ENCODE results near the gene ACKR2. TPM values are rescaled to one million over a fixed set of nuclear protein-coding genes. Genes with fewer than 3 reads are reported as not detected.

Gene ACKR2
- 0.19 TPM for polyA plus RNA-seq (2013, experiment 1 of 2; ENCODE audit: insufficient read length)
- polyA plus RNA-seq (2013, experiment 2 of 2; ENCODE audit: insufficient read length): 0.10 TPM

GRCh38 chr3:42809202-42809601 is at the start of gene ACKR2:
TSS of gene ACKR2 (plus strand) at chr3:42809445. CDS start at chr3:42864503, 55,058 bp downstream.
- DNase-seq: no peak

GRCh38 chr3:42762046-42762724 is 47.1 kb upstream of the ACKR2 start:
- DNase-seq: no peak

- DNase-seq: no peak
Observed at GRCh38 chr3:42763021-42763420, 46.2 kb upstream of the ACKR2 start.

- DNase-seq: no peak
Observed at GRCh38 chr3:42764115-42764514, 45.1 kb upstream of the ACKR2 start.

- DNase-seq: no peak
Observed at GRCh38 chr3:42764561-42765295, 44.5 kb upstream of the ACKR2 start.

GRCh38 chr3:42769477-42770131 is 39.6 kb upstream of the ACKR2 start:
- DNase-seq: no peak

- DNase-seq: no peak
Observed at GRCh38 chr3:42771271-42771670, 38.0 kb upstream of the ACKR2 start.

- DNase-seq: peak; percentile 87
Observed at GRCh38 chr3:42772670-42773408, 36.4 kb upstream of the ACKR2 start, which contains the start of gene CCDC13. TSS of gene CCDC13 (minus strand) at chr3:42773253. CDS start at chr3:42758345, 14,908 bp downstream.

- DNase-seq: no peak
Observed at GRCh38 chr3:42773409-42773751, 35.9 kb upstream of the ACKR2 start.

- no peak for DNase-seq
Observed at GRCh38 chr3:42778644-42779043, 30.6 kb upstream of the ACKR2 start.

- DNase-seq: no peak
Observed at GRCh38 chr3:42780398-42780797, 28.8 kb upstream of the ACKR2 start.

- peak; percentile 63 for DNase-seq
Observed at GRCh38 chr3:42780892-42781700, 28.1 kb upstream of the ACKR2 start.

- no peak for DNase-seq
Observed at GRCh38 chr3:42786212-42786611, 23.0 kb upstream of the ACKR2 start.

GRCh38 chr3:42786631-42787030 is 22.6 kb upstream of the ACKR2 start:
- no peak for DNase-seq

- DNase-seq: no peak
Observed at GRCh38 chr3:42790714-42791229, 18.5 kb upstream of the ACKR2 start.

GRCh38 chr3:42795621-42796181 is 13.5 kb upstream of the ACKR2 start:
- no peak for DNase-seq

- DNase-seq: no peak
Observed at GRCh38 chr3:42796332-42796885, 12.8 kb upstream of the ACKR2 start.

GRCh38 chr3:42799376-42799775 is 9.9 kb upstream of the ACKR2 start:
- DNase-seq: no peak

- no peak for DNase-seq
Observed at GRCh38 chr3:42800251-42800650, 9.0 kb upstream of the ACKR2 start.

- no peak for DNase-seq
Observed at GRCh38 chr3:42801048-42801620, 8.1 kb upstream of the ACKR2 start.

GRCh38 chr3:42801784-42802183 is 7.5 kb upstream of the ACKR2 start:
- no peak for DNase-seq
